MM.1S (cell line): ENCODE results near the gene SCG3.

ENCODE experiments used
- DNase-seq: peaks from one replicate; pipeline ENCODE4 v3.0.0-alpha.2; 2015
- H2AFZ ChIP-seq: fragments of 300-600 bp; sonication (generic); 2 replicates; pipeline ENCODE4 v1.6.0; 2016; ENCODE audit warnings: antibody characterized with exemption, low read length
- H3F3A ChIP-seq: fragments of 300-600 bp; sonication (generic); 2 replicates; pipeline ENCODE4 v1.6.1; 2016; ENCODE audit warnings: mild to moderate bottlenecking, antibody characterized with exemption, low read length, moderate library complexity, mixed read lengths; ENCODE audit not compliant: insufficient read depth
- H3K27ac ChIP-seq: fragments of 300-600 bp; sonication (generic); 2 replicates; pipeline ENCODE4 v1.5.1; 2016; ENCODE audit warnings: mild to moderate bottlenecking, low read length
- H3K27me3 ChIP-seq: fragments of 300-600 bp; sonication (generic); replicated peaks from 2 replicates; pipeline ENCODE4 v1.6.0; 2016; ENCODE audit warnings: low read length; ENCODE audit not compliant: insufficient read depth
- H3K36me3 ChIP-seq: fragments of 300-600 bp; sonication (generic); replicated peaks from 2 replicates; pipeline ENCODE4 v1.6.1; 2016; ENCODE audit warnings: mild to moderate bottlenecking, low read length, mixed read lengths; ENCODE audit not compliant: insufficient read depth
- H3K4me1 ChIP-seq: fragments of 300-600 bp; sonication (generic); 2 replicates; pipeline ENCODE4 v1.6.1; 2016; ENCODE audit warnings: low read length, mixed read lengths
- H3K4me2 ChIP-seq: fragments of 300-600 bp; sonication (generic); 2 replicates; pipeline ENCODE4 v1.6.0; 2016; ENCODE audit warnings: low read depth, low read length
- H3K4me3 ChIP-seq: fragments of 300-600 bp; sonication (generic); 2 replicates; pipeline ENCODE4 v1.5.1; 2016; ENCODE audit warnings: low read length, mixed read lengths
- H3K79me2 ChIP-seq: fragments of 300-600 bp; sonication (generic); 2 replicates; pipeline ENCODE4 v1.6.1; 2016; ENCODE audit warnings: mixed run types, low read length, mixed read lengths
- H3K9ac ChIP-seq: fragments of 300-600 bp; sonication (generic); 2 replicates; pipeline ENCODE4 v1.6.1; 2016; ENCODE audit warnings: low read length, mixed read lengths
- H3K9me2 ChIP-seq: fragments of 300-600 bp; sonication (generic); replicated peaks from 2 replicates; pipeline ENCODE4 v1.6.1; 2016; ENCODE audit warnings: mild to moderate bottlenecking, low read length, mixed read lengths; ENCODE audit not compliant: insufficient read depth
- H3K9me3 ChIP-seq: fragments of 300-600 bp; sonication (generic); replicated peaks from 2 replicates; pipeline ENCODE4 v1.6.1; 2016; ENCODE audit warnings: mild to moderate bottlenecking, low read length, mixed read lengths; ENCODE audit not compliant: insufficient read depth
- H4K20me1 ChIP-seq: fragments of 300-600 bp; sonication (generic); 2 replicates; pipeline ENCODE4 v1.6.1; 2016; ENCODE audit warnings: mild to moderate bottlenecking, low read length, moderate library complexity, mixed read lengths; ENCODE audit not compliant: insufficient read depth
- CTCF ChIP-seq: fragments of 300-600 bp; sonication (generic); IDR thresholded peaks from 2 replicates; pipeline ENCODE4 v1.5.1; 2016; ENCODE audit warnings: antibody characterized with exemption, low read length, mixed read lengths
- EZH2 ChIP-seq: fragments of 300-600 bp; sonication (generic); optimal IDR thresholded peaks from 2 replicates; pipeline ENCODE3; 2017; ENCODE audit warnings: low read depth, mild to moderate bottlenecking, antibody characterized with exemption, low read length, mixed read lengths
- EZH2phosphoT487 ChIP-seq: fragments of 300-600 bp; sonication (generic); IDR thresholded peaks from 2 replicates; pipeline ENCODE4 v1.6.1; 2018; ENCODE audit warnings: antibody characterized with exemption, low read length

The SCG3 gene

GRCh38 chr15:51724199-51724598 is 42.9 kb downstream of the SCG3 start:
- Histone ChIP-seq H4K20me1 (no peaks in the 10 kb centered on the region), H3K9ac (no peak overlapping the region), H3F3A (no peaks in the 10 kb centered on the region), H2AFZ (no peak overlapping the region), H3K4me1 (no peaks in the 10 kb centered on the region), H3K9me3 (no peaks in the 10 kb centered on the region), H3K9me2 (no peaks in the 10 kb centered on the region), H3K27me3 (0 out of 2 replicates have a peak, but pooled peaks cover 12% of the 10 kb centered on the region), H3K36me3 (no peaks in the 10 kb centered on the region), H3K4me2 (no peak overlapping the region), H3K79me2 (no peaks in the 10 kb centered on the region), H3K27ac (no peak overlapping the region), H3K4me3 (no peak overlapping the region)
- TF ChIP-seq EZH2 (no peak), EZH2phosphoT487 (no peak), CTCF (no peak)
- DNase-seq = no peak

GRCh38 chr15:51724673-51725072 is 43.4 kb downstream of the SCG3 start:
- no peak for TF ChIP-seq EZH2
- no peak for TF ChIP-seq EZH2phosphoT487
- TF ChIP-seq CTCF = no peak
- Histone ChIP-seq H2AFZ (no peak overlapping the region), H3K36me3 (no peaks in the 10 kb centered on the region), H3F3A (no peaks in the 10 kb centered on the region), H3K9ac (no peak overlapping the region), H4K20me1 (no peaks in the 10 kb centered on the region), H3K27me3 (peaks cover 14% of the 10 kb centered on the region), H3K9me2 (no peaks in the 10 kb centered on the region), H3K4me3 (no peak overlapping the region), H3K27ac (no peak overlapping the region), H3K79me2 (no peaks in the 10 kb centered on the region), H3K4me2 (no peak overlapping the region), H3K9me3 (no peaks in the 10 kb centered on the region), H3K4me1 (no peaks in the 10 kb centered on the region)
- no peak for DNase-seq

GRCh38 chr15:51726302-51727073 is 45.2 kb downstream of the SCG3 start:
- H3K79me2 ChIP-seq = no peaks in the 10 kb centered on the region
- no peaks in the 10 kb centered on the region for H3K9me2 ChIP-seq
- H3K36me3 ChIP-seq = no peaks in the 10 kb centered on the region
- H3K4me1 ChIP-seq = peaks cover 9% of the 10 kb centered on the region
- no peak overlapping the region for H3K27ac ChIP-seq
- H3F3A ChIP-seq = no peaks in the 10 kb centered on the region
- no peak overlapping the region for H3K4me3 ChIP-seq
- H3K9me3 ChIP-seq = no peaks in the 10 kb centered on the region
- no peaks in the 10 kb centered on the region for H4K20me1 ChIP-seq
- H3K9ac ChIP-seq = no peak overlapping the region
- no peak for TF ChIP-seq EZH2phosphoT487
- no peak for TF ChIP-seq CTCF
- H3K27me3 ChIP-seq = peaks cover 28% of the 10 kb centered on the region
- H3K4me2 ChIP-seq = no peak overlapping the region
- DNase-seq = no peak
- no peak overlapping the region for H2AFZ ChIP-seq
